CMK (cell line): ENCODE measurements around the gene NAPG.
"Not testable (repeated sequence)": the region's sequence is repeated elsewhere in the genome, so short reads cannot be mapped to it uniquely, and the experiment has no call there.

Experiments used
- DNase-seq: peaks from one replicate; pipeline ENCODE4 v3.0.0-alpha.2; 2010; ENCODE audit warnings: low read depth

NAPG gene

GRCh38 chr18:10546557-10547300, 20.9 kb downstream of the NAPG start:
- DNase-seq = no peak

GRCh38 chr18:10552226-10552625, 26.4 kb downstream of the NAPG start:
- DNase-seq = no peak

GRCh38 chr18:10556251-10556650, 30.4 kb downstream of the NAPG start:
- DNase-seq = not testable (repeated sequence)

- no peak for DNase-seq
Observed at GRCh38 chr18:10557085-10557677, 31.4 kb downstream of the NAPG start.

GRCh38 chr18:10558243-10558966, 32.6 kb downstream of the NAPG start:
- no peak for DNase-seq

GRCh38 chr18:10558967-10559298, 33.1 kb downstream of the NAPG start:
- no peak for DNase-seq

- no peak for DNase-seq
Observed at GRCh38 chr18:10559553-10560451, 34.0 kb downstream of the NAPG start.

- peak; percentile 7 for DNase-seq
Observed at GRCh38 chr18:10560452-10561045, 34.7 kb downstream of the NAPG start.

- no peak for DNase-seq
Observed at GRCh38 chr18:10562773-10563160, 36.9 kb downstream of the NAPG start.

- no peak for DNase-seq
Observed at GRCh38 chr18:10563886-10564285, 38.1 kb downstream of the NAPG start.

GRCh38 chr18:10564975-10565773, 39.3 kb downstream of the NAPG start:
- DNase-seq = no peak

- DNase-seq = no peak
Observed at GRCh38 chr18:10565835-10566234, 40.0 kb downstream of the NAPG start.

GRCh38 chr18:10566390-10566789, 40.6 kb downstream of the NAPG start:
- DNase-seq = no peak

- not testable (repeated sequence) for DNase-seq
Observed at GRCh38 chr18:10569941-10570340, 44.1 kb downstream of the NAPG start.

GRCh38 chr18:10570622-10571021, 44.8 kb downstream of the NAPG start:
- no peak for DNase-seq

GRCh38 chr18:10571537-10571936, 45.7 kb downstream of the NAPG start:
- no peak for DNase-seq

GRCh38 chr18:10573261-10573660, 47.4 kb downstream of the NAPG start:
- not testable (repeated sequence) for DNase-seq

GRCh38 chr18:10574412-10574811, 48.6 kb downstream of the NAPG start:
- not testable (repeated sequence) for DNase-seq

- not testable (repeated sequence) for DNase-seq
Observed at GRCh38 chr18:10577842-10578572, 52.2 kb downstream of the NAPG start.

GRCh38 chr18:10578573-10578899, 52.7 kb downstream of the NAPG start:
- not testable (repeated sequence) for DNase-seq
